ENCODE data around the gene STX16.

- no peak for TF ChIP-seq SIN3A (IDR thresholded peaks at IDR 0.05; ENCODE audit: borderline replicate concordance, insufficient read depth, low read length)
- TF ChIP-seq POLR2AphosphoS5 (IDR thresholded peaks at IDR 0.05; ENCODE audit: low read depth, low read length) = no peak
- no peak for TF ChIP-seq REST (IDR thresholded peaks at IDR 0.05; ENCODE audit: insufficient read depth in 1 of 2, low read depth in 2 of 2, low read length in 2 of 2)
Observed at GRCh38 chr20:58657262-58657661, 6.2 kb downstream of the STX16 start.

Measured in PFSK-1 (cell line).